ENCODE measurements around the gene ZNHIT6. TPM values are rescaled to one million over a fixed set of nuclear protein-coding genes. Genes with fewer than 3 reads are reported as not detected.

Gene ZNHIT6
- total RNA-seq, 1 donor from 2014 or later, result 8.2 TPM

DNA sequence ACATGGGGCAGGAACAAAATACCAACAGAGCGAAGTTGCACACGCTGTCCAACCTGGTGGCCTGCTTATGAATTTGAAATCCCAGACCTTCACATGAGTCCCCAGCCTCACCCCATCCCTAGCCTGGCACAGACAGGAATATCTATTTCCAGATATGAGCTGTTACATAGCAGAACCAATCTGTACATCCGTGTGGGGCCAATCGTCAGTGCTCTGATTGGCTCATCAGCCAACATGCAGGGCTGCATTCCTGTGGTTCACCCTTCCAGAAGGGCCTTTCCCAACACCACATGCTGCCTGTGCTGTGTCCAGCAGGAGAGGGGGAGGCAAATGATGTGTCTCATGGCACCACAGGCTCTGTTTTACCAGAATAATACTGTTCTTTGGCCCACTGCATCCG is 96.4 kb downstream of the ZNHIT6 start:
- Histone ChIP-seq H3K9me3 (no peaks in the 10 kb centered on the region), H3K4me1 (peaks cover 3 to 24% of the 10 kb centered on the region in 2 donors), H3K27me3 (no peaks in the 10 kb centered on the region), H3K4me3 (no peak overlapping the region), H3K36me3 (no peaks in the 10 kb centered on the region), H3K27ac (peak overlapping the region; percentile 76 to 77)
- intact Hi-C loops (cut with DNase I), result loop anchor here (5.0 to 10.0 kb wide), 2 partner anchors 80 to 273 kb away; no protein-coding TSS in a partner anchor
- TF ChIP-seq, protein P1, sequence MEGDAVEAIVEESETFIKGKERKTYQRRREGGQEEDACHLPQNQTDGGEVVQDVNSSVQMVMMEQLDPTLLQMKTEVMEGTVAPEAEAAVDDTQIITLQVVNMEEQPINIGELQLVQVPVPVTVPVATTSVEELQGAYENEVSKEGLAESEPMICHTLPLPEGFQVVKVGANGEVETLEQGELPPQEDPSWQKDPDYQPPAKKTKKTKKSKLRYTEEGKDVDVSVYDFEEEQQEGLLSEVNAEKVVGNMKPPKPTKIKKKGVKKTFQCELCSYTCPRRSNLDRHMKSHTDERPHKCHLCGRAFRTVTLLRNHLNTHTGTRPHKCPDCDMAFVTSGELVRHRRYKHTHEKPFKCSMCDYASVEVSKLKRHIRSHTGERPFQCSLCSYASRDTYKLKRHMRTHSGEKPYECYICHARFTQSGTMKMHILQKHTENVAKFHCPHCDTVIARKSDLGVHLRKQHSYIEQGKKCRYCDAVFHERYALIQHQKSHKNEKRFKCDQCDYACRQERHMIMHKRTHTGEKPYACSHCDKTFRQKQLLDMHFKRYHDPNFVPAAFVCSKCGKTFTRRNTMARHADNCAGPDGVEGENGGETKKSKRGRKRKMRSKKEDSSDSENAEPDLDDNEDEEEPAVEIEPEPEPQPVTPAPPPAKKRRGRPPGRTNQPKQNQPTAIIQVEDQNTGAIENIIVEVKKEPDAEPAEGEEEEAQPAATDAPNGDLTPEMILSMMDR (IDR thresholded peaks at IDR 0.05), result no peak
- peak in 1 of 2 donors; percentile 74 for DNase-seq (ENCODE audit: low spot score in 2 of 2)

DNA sequence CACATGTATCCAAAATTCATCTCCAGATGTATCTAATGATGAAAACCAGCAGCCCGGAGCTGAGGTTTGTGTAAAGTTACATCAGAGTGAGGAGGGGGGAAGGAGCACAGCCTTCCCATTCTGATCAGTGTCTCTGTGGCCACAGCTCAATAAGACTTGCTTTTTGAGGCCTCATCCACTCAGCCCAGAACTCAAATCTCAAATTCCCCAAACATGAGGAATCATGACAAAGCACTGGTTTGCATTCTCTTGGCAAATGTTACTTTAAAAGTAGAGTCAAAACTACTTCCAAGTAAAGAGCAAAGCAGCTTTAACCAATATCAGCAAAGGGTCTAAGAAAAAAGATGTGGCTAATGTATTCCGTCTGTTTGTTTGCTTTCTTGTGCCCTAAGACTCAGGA is 96.8 kb downstream of the ZNHIT6 start:
- H3K36me3 ChIP-seq, result no peaks in the 10 kb centered on the region
- no peaks in the 10 kb centered on the region for H3K27me3 ChIP-seq
- H3K9me3 ChIP-seq, result no peaks in the 10 kb centered on the region
- no peak overlapping the region for H3K4me3 ChIP-seq
- H3K27ac ChIP-seq, result peak overlapping the region; percentile 44 to 76
- DNase-seq (ENCODE audit: low spot score in 2 of 2), result no peak
- H3K4me1 ChIP-seq, result peaks cover 3 to 24% of the 10 kb centered on the region in 2 donors
- TF ChIP-seq, protein P1 (IDR thresholded peaks at IDR 0.05), result no peak
- intact Hi-C loops (cut with DNase I), result loop anchor here (5.0 to 10.0 kb wide), 2 partner anchors 81 to 273 kb away; no protein-coding TSS in a partner anchor

DNA sequence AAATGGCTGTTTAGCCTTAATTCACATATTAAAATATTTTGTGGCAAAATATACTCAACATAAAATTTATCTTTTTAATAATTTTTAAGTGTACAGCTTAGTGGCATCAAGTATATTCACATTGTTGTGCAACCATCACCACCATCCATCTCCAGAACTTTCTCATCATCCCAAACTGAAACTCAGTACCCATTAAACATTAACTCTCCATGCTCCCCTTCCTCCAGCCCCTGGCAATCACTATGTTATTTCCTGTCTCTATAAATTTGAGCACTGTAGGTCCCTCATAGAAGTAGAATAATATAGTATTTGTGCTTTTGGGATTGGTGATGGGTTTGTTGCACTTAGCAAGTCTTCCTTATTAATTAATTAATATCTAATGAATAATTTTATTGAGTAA is 98.3 kb downstream of the ZNHIT6 start:
- Histone ChIP-seq H3K36me3 (no peaks in the 10 kb centered on the region), H3K4me1 (peaks cover 3 to 24% of the 10 kb centered on the region in 2 donors), H3K27me3 (no peaks in the 10 kb centered on the region), H3K4me3 (no peak overlapping the region), H3K27ac (no peak overlapping the region), H3K9me3 (no peaks in the 10 kb centered on the region)
- TF ChIP-seq, protein P1 (IDR thresholded peaks at IDR 0.05), result no peak
- intact Hi-C loops (cut with DNase I), result loop anchor here (5.0 to 10.0 kb wide), 2 partner anchors 82 to 275 kb away; no protein-coding TSS in a partner anchor
- DNase-seq (ENCODE audit: low spot score in 2 of 2), result no peak

DNA sequence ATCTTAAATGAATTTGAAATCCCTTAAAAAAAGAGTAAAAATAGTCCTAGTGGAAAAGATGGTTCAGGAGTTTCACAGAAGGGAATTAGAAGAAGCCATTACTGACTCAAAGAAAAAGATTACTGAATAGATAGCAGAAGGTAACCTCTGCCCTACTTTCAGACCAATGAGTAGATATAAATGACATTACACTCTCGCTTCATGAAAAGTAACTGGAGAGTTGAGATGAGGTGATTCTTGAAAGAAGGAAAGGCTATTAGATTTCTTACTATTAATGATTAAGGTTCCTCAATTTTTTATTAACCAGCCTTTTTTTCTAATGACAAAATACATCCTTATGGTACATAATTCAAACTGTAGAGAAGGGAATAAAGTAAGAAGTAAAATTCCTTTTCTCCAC is 99.4 kb downstream of the ZNHIT6 start:
- intact Hi-C loops (cut with DNase I), result no loop called here
- Histone ChIP-seq H3K4me1 (peaks cover 3 to 24% of the 10 kb centered on the region in 2 donors), H3K27me3 (no peaks in the 10 kb centered on the region), H3K27ac (no peak overlapping the region), H3K4me3 (no peak overlapping the region), H3K36me3 (no peaks in the 10 kb centered on the region), H3K9me3 (no peaks in the 10 kb centered on the region)
- TF ChIP-seq, protein P1 (IDR thresholded peaks at IDR 0.05), result no peak
- no peak for DNase-seq (ENCODE audit: low spot score in 2 of 2)

DNA sequence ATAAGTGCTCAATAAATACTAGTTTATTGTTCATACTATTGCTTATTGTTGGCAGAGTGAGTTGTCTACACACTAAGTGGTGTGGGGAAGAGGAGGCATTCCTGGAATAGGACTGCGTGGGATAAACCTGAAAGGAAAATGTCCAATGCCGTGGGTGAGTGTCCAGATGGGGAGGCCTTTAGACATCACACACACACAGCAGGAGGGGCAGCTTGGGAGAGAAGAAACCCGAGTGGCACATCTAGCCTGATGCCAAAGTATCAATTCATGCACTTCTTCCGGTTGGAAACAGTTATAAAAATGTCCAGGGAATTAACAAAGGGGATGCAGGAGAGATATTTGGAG is 100.3 kb downstream of the ZNHIT6 start:
- intact Hi-C loops (cut with DNase I), result no loop called here

More for the DNA sequence above, 100.3 kb downstream of the ZNHIT6 start:
- H3K9me3 ChIP-seq, result no peaks in the 10 kb centered on the region
- DNase-seq (ENCODE audit: low spot score in 2 of 2), result no peak
- peaks cover 3 to 20% of the 10 kb centered on the region in 2 donors for H3K4me1 ChIP-seq
- H3K4me3 ChIP-seq, result no peak overlapping the region
- H3K27me3 ChIP-seq, result no peaks in the 10 kb centered on the region
- TF ChIP-seq, protein P1 (IDR thresholded peaks at IDR 0.05), result no peak
- no peaks in the 10 kb centered on the region for H3K36me3 ChIP-seq
- H3K27ac ChIP-seq, result peak overlapping the region in 1 of 2 donors; percentile 1
